ENCODE results near the gene ADH1B. TPM values are rescaled to one million over a fixed set of nuclear protein-coding genes. Genes with fewer than 3 reads are reported as not detected.
A peak's percentile ranks its signal among the peaks of the same experiment; 100 is the strongest.
"Not testable (repeated sequence)": the region's sequence is repeated elsewhere in the genome, so short reads cannot be mapped to it uniquely, and the experiment has no call there.

ADH1B gene
- total RNA-seq, 1 donor = 0.72 TPM

GRCh38 chr4:99356992-99357391, 35.8 kb upstream of the ADH1B start:
- TF ChIP-seq CTCF (IDR thresholded peaks at IDR 0.05; ENCODE audit: extremely low read depth, low read depth, low read length) = no peak
- Histone ChIP-seq H3K4me2 (ENCODE audit: insufficient read depth, low read length) (no peak overlapping the region), H3K36me3 (ENCODE audit: insufficient read depth, low read length) (no peaks in the 10 kb centered on the region), H3K9me3 (ENCODE audit: low read depth, low read length) (no peaks in the 10 kb centered on the region), H4K20me1 (ENCODE audit: insufficient read depth, low read length) (no peaks in the 10 kb centered on the region), H2AFZ (ENCODE audit: low read length) (no peak overlapping the region), H3K4me1 (ENCODE audit: insufficient read depth, low read length) (no peaks in the 10 kb centered on the region), H3K27me3 (ENCODE audit: insufficient read depth, low read length) (no peaks in the 10 kb centered on the region), H3K27ac (ENCODE audit: low read depth, low read length) (no peak overlapping the region), H3K79me2 (ENCODE audit: insufficient read depth, low read length) (no peaks in the 10 kb centered on the region), H3K4me3 (ENCODE audit: insufficient read depth, low read length) (no peak overlapping the region)
- no peak for DNase-seq (ENCODE audit: insufficient read length, low spot score, missing footprints)

- H3K4me1 ChIP-seq (ENCODE audit: insufficient read depth, low read length); H2AFZ ChIP-seq (ENCODE audit: low read length); H4K20me1 ChIP-seq (ENCODE audit: insufficient read depth, low read length); H3K27me3 ChIP-seq (ENCODE audit: insufficient read depth, low read length); H3K79me2 ChIP-seq (ENCODE audit: insufficient read depth, low read length); H3K36me3 ChIP-seq (ENCODE audit: insufficient read depth, low read length); H3K9me3 ChIP-seq (ENCODE audit: low read depth, low read length); DNase-seq (ENCODE audit: insufficient read length, low spot score, missing footprints); H3K27ac ChIP-seq (ENCODE audit: low read depth, low read length); H3K4me3 ChIP-seq (ENCODE audit: insufficient read depth, low read length); H3K4me2 ChIP-seq (ENCODE audit: insufficient read depth, low read length): not testable (repeated sequence)
These were observed 34.9 kb upstream of the ADH1B start for GRCh38 chr4:99356149-99356548.

GRCh38 chr4:99352602-99353537, 31.7 kb upstream of the ADH1B start, which contains the start of gene ADH1C:
Gene ADH1C (minus strand): TSS chr4:99352746. CDS start chr4:99352675, 71 bp downstream.
- peak; percentile 46 for DNase-seq (ENCODE audit: insufficient read length, low spot score, missing footprints)
- TF ChIP-seq CTCF (IDR thresholded peaks at IDR 0.05; ENCODE audit: extremely low read depth, low read depth, low read length) = no peak
- Histone ChIP-seq H3K36me3 (ENCODE audit: insufficient read depth, low read length) (no peaks in the 10 kb centered on the region), H3K4me2 (ENCODE audit: insufficient read depth, low read length) (peak within 1 kb of the TSS; percentile 36), H3K79me2 (ENCODE audit: insufficient read depth, low read length) (no peaks in the 10 kb centered on the region), H3K27ac (ENCODE audit: low read depth, low read length) (no peak within 1 kb of the TSS), H4K20me1 (ENCODE audit: insufficient read depth, low read length) (no peaks in the 10 kb centered on the region), H3K9me3 (ENCODE audit: low read depth, low read length) (no peaks in the 10 kb centered on the region), H2AFZ (ENCODE audit: low read length) (peak within 1 kb of the TSS; percentile 83), H3K4me1 (ENCODE audit: insufficient read depth, low read length) (no peaks in the 10 kb centered on the region), H3K4me3 (ENCODE audit: insufficient read depth, low read length) (no peak within 1 kb of the TSS), H3K27me3 (ENCODE audit: insufficient read depth, low read length) (no peaks in the 10 kb centered on the region)

GRCh38 chr4:99351487-99351886, 30.3 kb upstream of the ADH1B start:
- Histone ChIP-seq H3K4me2 (ENCODE audit: insufficient read depth, low read length) (no peak overlapping the region), H3K4me1 (ENCODE audit: insufficient read depth, low read length) (no peaks in the 10 kb centered on the region), H3K27ac (ENCODE audit: low read depth, low read length) (no peak overlapping the region), H3K79me2 (ENCODE audit: insufficient read depth, low read length) (no peaks in the 10 kb centered on the region), H3K4me3 (ENCODE audit: insufficient read depth, low read length) (no peak overlapping the region), H4K20me1 (ENCODE audit: insufficient read depth, low read length) (no peaks in the 10 kb centered on the region), H3K27me3 (ENCODE audit: insufficient read depth, low read length) (no peaks in the 10 kb centered on the region), H2AFZ (ENCODE audit: low read length) (no peak overlapping the region), H3K9me3 (ENCODE audit: low read depth, low read length) (no peaks in the 10 kb centered on the region), H3K36me3 (ENCODE audit: insufficient read depth, low read length) (no peaks in the 10 kb centered on the region)
- TF ChIP-seq CTCF (IDR thresholded peaks at IDR 0.05; ENCODE audit: extremely low read depth, low read depth, low read length) = no peak
- no peak for DNase-seq (ENCODE audit: insufficient read length, low spot score, missing footprints)
